ENCODE results near the gene MIEF1.

The MIEF1 gene

DNA sequence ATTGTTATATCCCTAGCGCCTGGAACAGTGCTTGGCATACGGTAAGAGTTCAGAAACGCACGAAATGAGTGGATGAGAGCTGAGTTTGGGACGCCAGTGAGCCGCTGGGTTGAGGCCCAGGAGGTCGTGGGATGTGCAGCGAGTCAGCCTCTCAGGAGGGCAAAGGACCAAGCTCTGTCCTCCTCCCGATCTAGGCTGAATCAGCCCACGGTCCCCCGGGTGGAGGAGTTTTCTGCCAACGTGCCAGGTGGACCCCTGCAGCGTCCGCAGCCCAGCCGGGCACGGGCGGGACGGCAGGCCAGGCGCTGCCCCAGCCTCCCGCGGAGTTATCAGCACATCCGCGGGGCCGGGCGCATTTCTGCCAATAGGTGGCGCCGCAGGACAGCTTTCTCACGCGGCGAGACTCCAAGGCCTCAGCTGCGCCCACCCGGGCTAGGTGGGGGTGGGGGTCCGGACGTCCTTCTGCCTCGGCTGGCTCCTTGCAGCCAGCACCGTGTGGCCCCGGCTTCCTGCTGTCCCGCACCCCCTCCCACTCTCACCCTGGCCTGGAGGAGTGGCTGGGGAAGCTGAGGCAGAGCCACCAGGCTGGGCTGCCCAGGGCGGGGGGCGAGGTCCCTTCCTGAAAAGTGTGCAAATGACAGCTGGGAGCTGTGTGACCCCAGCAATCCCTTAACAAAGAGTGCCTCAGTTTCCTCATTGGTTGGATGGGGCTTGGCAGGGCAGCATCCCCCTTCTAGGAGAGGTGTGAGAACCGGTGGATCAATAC is 32.7 kb downstream of the MIEF1 start:
- H3K4me3 ChIP-seq (replicated peaks; ENCODE audit: low read depth, low read length), result no peak overlapping the region
- DNase-seq (ENCODE audit: extremely low read depth, low read depth), result no peak

GRCh38 chr22:39535357-39535725 is 33.3 kb downstream of the MIEF1 start:
- DNase-seq (ENCODE audit: extremely low read depth, low read depth), result no peak
- no peak overlapping the region for H3K4me3 ChIP-seq (replicated peaks; ENCODE audit: low read depth, low read length)
- TF ChIP-seq, protein P1, sequence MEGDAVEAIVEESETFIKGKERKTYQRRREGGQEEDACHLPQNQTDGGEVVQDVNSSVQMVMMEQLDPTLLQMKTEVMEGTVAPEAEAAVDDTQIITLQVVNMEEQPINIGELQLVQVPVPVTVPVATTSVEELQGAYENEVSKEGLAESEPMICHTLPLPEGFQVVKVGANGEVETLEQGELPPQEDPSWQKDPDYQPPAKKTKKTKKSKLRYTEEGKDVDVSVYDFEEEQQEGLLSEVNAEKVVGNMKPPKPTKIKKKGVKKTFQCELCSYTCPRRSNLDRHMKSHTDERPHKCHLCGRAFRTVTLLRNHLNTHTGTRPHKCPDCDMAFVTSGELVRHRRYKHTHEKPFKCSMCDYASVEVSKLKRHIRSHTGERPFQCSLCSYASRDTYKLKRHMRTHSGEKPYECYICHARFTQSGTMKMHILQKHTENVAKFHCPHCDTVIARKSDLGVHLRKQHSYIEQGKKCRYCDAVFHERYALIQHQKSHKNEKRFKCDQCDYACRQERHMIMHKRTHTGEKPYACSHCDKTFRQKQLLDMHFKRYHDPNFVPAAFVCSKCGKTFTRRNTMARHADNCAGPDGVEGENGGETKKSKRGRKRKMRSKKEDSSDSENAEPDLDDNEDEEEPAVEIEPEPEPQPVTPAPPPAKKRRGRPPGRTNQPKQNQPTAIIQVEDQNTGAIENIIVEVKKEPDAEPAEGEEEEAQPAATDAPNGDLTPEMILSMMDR (IDR thresholded peaks at IDR 0.05; ENCODE audit: low read depth, low read length, missing control alignments), result no peak

More for the DNA sequence above, 32.7 kb downstream of the MIEF1 start:
- TF ChIP-seq, protein P1 (IDR thresholded peaks at IDR 0.05; ENCODE audit: low read depth, low read length, missing control alignments), result peak; percentile 87

- H3K4me3 ChIP-seq (replicated peaks; ENCODE audit: low read depth, low read length), result no peak overlapping the region
- DNase-seq (ENCODE audit: extremely low read depth, low read depth), result no peak
- TF ChIP-seq, protein P1 (IDR thresholded peaks at IDR 0.05; ENCODE audit: low read depth, low read length, missing control alignments), result no peak
Observed at GRCh38 chr22:39535831-39536449, 33.9 kb downstream of the MIEF1 start.

GRCh38 chr22:39536711-39537110 is 34.6 kb downstream of the MIEF1 start:
- no peak for DNase-seq (ENCODE audit: extremely low read depth, low read depth)
- TF ChIP-seq, protein P1 (IDR thresholded peaks at IDR 0.05; ENCODE audit: low read depth, low read length, missing control alignments), result no peak
- H3K4me3 ChIP-seq (replicated peaks; ENCODE audit: low read depth, low read length), result no peak overlapping the region

- TF ChIP-seq, protein P1 (IDR thresholded peaks at IDR 0.05; ENCODE audit: low read depth, low read length, missing control alignments), result no peak
- H3K4me3 ChIP-seq (replicated peaks; ENCODE audit: low read depth, low read length), result no peak overlapping the region
- DNase-seq (ENCODE audit: extremely low read depth, low read depth), result no peak
Observed at GRCh38 chr22:39537975-39538374, 35.9 kb downstream of the MIEF1 start.

- DNase-seq (ENCODE audit: extremely low read depth, low read depth), result no peak
- TF ChIP-seq, protein P1 (IDR thresholded peaks at IDR 0.05; ENCODE audit: low read depth, low read length, missing control alignments), result peak; percentile 63
- H3K4me3 ChIP-seq (replicated peaks; ENCODE audit: low read depth, low read length), result no peak overlapping the region
Observed at GRCh38 chr22:39543095-39543494, 41.0 kb downstream of the MIEF1 start.
